HG02970 (cell line): ENCODE measurements around the gene PMEPA1.

Source experiments
- ATAC-seq: cut with Tn5 transposase; IDR thresholded peaks from one replicate; pipeline ENCODE4 v1.9.1; 2021; ENCODE audit warnings: mild to moderate bottlenecking, moderate library complexity, moderate number of reproducible peaks; ENCODE audit not compliant: unreplicated experiment, low FRiP score

The PMEPA1 gene

GRCh38 chr20:57617079-57617795 is 92.6 kb downstream of the PMEPA1 start:
- no peak for ATAC-seq

DNA sequence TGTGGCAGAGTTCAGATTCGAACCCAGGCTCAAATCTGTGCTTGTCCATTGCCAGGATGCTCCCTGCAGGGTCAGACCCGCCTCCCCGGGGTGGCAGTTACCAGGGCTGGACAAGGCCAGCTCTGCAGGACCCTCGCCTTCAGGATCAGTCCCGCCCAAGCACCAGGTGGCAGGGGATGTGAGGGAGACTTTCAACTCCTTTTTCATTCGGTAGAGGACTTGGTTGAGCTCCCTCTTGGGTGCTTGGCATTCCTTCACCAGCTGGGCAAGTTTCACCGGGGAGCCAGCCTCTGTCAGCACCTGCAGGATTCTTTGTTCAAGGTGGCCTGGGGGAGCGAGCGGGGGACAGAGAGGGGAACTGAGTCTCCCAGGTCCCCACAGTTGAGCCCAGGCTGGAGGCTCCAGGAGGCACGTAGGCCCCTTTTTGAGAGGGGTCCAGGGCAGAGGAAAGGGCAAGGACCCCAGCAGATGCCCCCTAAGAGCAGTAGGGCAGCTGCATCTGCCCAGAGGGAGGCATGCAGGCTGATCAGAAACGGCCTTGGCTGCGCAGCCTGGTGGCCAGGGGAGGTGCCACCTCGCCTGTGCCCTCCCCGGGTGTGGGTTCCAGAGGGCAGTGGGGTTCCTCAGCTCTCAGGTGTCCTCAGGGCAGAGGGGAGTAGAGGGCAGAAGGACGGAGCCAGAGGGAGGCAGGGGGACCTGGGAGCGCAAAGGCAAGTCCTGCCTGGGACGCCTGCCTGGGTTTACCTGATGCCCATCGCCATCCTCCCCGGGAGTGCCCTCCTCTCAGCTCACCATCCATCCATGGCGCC is 93.5 kb downstream of the PMEPA1 start:
- no peak for ATAC-seq

DNA sequence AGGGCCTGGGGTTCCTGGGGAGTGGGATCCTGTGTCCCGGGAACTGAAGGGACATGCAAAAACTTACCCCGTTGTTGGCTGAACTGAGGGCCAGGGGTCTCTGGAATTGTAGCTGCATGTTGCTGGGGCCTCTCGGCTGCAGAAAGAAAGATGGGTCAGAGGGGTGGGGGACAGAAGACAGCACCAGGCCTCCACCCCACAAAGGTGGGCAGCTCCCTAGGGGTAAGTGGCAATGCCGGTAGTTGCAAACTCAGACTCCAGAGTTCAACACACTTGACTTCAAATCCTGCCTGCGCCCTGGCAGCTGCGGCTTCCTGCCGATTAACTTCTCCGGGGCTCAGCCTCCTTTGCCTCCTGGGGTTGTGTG is 94.4 kb downstream of the PMEPA1 start:
- no peak for ATAC-seq

- no peak for ATAC-seq
Observed at GRCh38 chr20:57614490-57615444, 95.0 kb downstream of the PMEPA1 start.

DNA sequence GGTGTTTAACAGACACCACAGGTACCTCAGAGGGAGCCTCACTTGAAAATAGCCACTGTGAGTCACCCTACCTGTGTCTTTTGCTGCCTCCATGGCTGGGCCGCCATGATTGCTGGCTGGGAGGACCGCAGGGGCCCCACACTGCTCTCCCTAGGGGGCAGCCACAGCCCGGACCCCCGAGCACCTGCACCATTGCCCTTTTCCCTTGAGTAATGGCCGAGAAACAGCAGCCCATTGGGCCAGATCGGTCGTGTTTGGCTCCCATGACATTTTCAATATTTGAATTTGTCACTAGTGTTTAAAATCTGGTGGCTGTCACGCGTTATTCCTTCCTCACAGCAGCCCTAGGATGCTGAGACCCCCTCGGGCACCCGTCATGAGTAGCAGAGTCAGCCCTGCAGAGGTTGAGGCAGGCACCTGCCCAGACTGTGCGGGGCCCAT is 96.3 kb downstream of the PMEPA1 start:
- no peak for ATAC-seq

GRCh38 chr20:57612916-57613315 is 96.9 kb downstream of the PMEPA1 start:
- no peak for ATAC-seq

- no peak for ATAC-seq
Observed at GRCh38 chr20:57612436-57612835, 97.4 kb downstream of the PMEPA1 start.

DNA sequence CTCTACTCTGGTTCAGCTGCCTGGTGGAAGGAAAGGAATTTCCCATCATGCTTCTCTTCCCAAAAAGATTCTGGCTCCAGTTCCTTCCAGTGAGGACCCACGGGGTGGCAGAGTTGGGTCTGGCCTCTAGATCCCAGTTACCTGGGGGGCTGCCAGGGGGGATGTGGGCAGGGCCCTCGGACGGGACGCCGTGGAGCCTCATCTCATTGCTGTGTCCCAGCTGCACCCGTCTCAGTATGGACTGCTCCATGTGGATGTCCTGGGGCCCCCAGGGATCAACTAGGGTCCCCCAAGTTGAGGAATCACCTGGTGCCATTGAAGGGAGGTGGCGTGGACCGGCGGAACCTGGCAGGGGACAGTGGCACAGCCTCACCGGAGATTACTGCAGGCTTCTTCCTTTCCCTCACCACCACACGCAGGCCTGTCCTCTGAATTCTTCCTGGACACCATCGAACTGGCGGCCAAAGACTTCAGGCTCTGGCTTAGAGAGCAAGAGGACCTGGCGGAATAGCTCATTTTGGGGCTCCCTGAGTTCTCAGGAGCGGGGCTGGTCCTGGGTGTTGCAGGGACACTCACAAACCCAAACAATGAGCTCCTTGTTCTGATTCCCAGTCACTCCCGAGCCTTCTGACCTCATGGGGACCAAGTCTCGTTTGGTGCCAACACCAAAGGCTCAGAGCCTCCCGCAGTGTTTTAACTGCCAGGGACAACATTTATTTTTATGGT is 98.1 kb downstream of the PMEPA1 start:
- no peak for ATAC-seq

DNA sequence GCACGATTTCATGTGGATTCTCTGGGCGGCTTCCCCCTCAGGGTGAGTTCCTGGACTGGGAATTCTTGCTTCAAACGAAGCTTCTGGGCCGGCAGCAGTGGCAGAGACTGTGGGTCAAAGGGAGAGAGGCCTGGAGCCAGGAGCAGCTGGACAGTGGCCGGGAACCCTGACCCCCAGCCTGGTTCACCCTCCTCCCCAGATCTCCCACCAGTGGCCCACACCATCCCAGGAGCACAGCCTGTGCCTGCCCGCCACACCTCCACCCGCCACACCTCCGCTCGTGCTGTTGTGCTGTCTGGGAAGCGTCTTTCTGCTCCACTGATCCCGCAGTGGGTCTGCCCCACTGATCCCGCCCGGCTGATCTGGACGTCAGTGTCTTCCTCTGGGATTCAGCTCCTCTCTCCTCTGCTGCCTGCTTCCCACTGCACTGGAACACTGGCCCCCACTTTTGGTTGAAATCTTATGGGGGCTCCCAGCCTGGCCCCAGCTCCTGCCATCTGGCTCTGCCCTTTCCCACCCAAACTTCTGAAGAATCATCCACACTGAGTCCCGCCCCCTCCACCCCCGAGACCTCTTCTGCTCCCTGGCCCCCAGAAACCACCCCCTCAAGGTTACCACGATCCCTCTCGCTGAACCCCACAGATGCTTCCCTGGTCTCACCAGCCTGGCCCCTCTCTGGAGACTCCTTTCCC is 99.4 kb downstream of the PMEPA1 start:
- ATAC-seq = no peak

GRCh38 chr20:57609842-57610167 is 100.0 kb downstream of the PMEPA1 start:
- no peak for ATAC-seq

DNA sequence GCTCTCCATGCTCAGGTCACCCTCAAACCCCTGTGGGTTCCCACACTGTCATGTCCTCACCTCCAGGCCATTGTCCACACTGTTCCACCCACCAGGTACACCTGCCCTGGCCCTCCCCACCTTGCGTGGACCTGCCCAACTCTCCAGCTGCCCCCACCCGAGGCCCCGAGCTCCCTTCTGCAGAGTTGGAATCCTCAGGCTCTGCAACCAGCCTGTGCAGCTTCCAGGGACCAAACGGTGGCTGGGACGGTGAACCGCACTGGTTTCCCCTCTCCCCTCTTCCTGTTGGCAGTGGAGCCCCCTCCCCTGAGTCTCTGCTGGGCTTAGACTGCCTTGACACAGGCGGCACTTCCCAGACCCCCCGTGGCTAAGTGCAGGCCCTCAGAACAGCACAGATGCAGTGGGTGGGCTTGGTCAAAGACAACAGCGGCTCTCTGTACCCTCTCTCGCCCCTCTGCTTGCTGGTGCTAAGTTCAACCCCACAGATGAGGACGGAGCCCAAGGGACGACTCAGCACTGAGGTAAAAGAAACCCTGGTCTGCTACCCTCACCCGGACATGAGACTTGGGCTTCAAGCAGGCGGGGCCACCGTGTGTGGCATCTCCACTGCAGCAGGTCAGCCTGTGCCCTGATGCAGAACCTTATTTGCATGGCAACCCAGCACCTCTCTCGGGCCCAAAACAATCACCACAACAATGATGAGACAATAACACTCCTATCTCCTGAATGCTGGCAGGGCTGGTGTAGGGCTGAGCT is 100.6 kb downstream of the PMEPA1 start:
- ATAC-seq = no peak

- ATAC-seq = no peak
Observed at GRCh38 chr20:57608516-57608915, 101.3 kb downstream of the PMEPA1 start.

DNA sequence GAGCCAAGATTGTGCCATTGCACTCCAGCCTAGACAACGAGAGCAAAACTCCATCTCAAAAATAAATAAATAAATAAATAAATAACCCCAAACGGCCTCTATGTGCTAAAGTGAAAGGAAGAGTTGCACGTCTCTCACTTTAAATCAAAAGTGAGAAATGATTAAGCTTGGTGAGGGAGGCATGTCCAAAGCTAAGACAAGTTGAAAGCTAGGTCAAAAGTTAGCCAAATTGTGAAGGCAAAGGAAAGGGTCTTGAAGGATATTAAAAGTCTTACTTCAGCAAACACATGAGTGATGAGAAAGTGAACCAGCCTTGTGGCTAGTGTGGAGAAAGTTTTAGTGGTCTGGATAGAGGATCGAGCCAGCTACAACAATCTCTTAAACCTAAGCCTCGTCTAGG is 103.9 kb downstream of the PMEPA1 start:
- no peak for ATAC-seq

DNA sequence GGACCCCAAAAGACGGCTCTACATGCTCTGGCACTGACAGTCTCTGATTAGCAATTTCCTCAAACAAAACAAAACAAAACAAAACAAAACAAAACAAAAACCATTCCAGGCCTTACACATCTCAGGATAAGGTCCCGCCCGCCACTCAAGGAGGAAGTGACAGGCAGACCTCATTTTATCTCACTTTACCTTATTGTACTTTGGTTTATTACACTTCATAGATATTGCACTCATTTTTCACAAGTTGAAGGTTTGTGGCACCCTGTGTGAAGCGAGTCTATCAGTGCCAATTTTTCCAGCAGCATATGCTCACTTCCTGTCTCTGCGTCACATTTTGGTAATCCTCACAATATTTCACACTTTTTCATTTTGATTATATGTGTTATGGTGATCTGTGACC is 104.8 kb downstream of the PMEPA1 start:
- ATAC-seq = no peak

DNA sequence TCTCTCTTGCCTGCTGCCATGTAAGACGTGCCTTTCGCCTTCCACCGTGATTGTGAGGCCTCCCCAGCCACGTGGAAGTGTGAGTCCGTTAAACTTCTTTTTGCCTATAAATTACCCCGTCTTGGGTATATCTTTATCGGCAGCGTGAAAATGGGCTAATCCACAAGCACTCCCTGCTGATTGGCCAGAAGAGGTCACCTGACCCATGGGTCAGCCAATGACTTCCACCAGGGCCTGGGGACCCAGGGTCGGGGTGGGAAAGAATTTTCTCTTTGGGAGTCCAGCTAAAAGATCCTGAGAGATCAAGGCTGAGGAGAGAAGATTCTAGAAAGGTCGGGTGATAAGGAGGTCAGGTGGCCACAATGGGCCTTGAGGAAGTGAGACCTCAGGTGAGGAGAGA is 106.7 kb downstream of the PMEPA1 start:
- ATAC-seq = no peak

DNA sequence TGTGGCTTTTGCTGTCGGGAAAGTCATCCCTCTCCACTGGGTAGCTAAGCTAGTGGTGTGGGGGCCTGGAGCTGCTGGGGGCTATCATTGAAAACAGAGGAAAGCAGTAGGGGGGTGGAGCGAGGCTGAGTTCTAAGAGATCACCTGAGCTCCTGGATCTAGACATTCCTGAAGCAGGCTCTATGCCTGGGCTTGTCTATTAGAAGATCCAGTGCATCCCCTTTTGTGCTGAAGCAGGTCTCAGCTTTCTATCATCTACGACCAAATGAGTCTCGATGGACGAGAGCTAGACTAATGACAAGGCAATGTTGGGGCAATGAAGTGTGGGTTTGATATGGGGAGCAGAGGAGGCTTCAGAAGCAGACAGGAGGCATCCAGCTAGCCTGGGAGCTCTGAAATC is 108.1 kb downstream of the PMEPA1 start:
- no peak for ATAC-seq

DNA sequence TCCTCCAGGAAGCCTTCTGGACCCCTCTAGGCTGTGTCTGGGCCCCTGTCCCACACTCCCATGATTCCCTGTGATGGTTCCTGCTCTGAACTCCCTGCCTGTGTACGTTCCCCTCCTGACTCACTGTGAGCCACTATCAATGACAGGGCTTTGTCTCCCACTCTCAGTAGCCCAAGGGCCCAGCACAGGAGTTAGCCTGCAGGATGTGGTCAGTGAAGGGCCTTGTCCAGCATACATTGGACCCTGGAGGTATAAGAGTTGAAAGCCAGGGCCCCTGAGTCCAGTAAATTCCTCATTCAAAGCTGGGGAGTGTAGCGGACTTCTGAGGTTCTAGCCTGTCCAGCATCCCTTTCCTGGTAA is 108.6 kb downstream of the PMEPA1 start:
- no peak for ATAC-seq

GRCh38 chr20:57600320-57601210 is 109.2 kb downstream of the PMEPA1 start:
- ATAC-seq = no peak
